GM19023 (cell line): ENCODE data around the gene MRPL42.
"Not testable (repeated sequence)": the region's sequence is repeated elsewhere in the genome, so short reads cannot be mapped to it uniquely, and the experiment has no call there.

Source experiments
- ATAC-seq: cut with Tn5 transposase; IDR thresholded peaks from one replicate; pipeline ENCODE4 v1.9.1; 2021; ENCODE audit warnings: mild to moderate bottlenecking, moderate library complexity; ENCODE audit not compliant: unreplicated experiment

Gene MRPL42

GRCh38 chr12:93467351-93468007, at the start of gene MRPL42:
Gene MRPL42, plus strand, starts transcription at chr12:93467514. Its CDS starts 1,772 bp downstream, at chr12:93469286.
- ATAC-seq, result peak; percentile 93

GRCh38 chr12:93417967-93418480, 49.3 kb upstream of the MRPL42 start:
- no peak for ATAC-seq

DNA sequence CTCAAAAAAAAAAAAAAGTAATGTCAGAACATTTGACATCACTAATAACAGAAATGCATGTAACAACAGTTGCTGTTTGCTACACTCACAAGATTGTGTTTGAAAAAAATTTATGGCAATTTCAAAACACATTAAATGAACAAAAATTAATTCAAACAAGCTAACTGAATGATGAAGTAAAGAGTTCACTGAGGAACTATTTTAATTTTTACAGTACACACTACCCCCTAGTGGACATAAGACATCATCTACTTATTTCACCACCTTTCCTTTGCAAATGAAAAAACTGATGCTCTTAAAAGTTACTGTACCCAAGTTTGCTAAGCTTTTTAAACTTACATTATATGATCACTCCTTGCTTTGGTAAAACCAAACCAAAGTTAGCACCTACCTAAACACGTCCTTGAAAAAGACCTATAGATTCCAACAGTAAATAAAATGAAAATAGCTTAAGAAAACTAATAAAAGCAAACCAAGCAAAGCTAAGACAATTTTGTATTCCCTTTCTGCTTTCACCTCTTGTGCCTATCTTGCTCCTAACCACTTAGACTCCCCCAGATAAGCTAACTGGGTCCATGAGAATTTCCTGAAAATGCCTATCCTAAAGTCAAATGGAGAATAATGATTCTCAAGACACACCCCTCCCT, 47.8 kb upstream of the MRPL42 start:
- ATAC-seq, result no peak

GRCh38 chr12:93422050-93422449, 45.3 kb upstream of the MRPL42 start:
- no peak for ATAC-seq

DNA sequence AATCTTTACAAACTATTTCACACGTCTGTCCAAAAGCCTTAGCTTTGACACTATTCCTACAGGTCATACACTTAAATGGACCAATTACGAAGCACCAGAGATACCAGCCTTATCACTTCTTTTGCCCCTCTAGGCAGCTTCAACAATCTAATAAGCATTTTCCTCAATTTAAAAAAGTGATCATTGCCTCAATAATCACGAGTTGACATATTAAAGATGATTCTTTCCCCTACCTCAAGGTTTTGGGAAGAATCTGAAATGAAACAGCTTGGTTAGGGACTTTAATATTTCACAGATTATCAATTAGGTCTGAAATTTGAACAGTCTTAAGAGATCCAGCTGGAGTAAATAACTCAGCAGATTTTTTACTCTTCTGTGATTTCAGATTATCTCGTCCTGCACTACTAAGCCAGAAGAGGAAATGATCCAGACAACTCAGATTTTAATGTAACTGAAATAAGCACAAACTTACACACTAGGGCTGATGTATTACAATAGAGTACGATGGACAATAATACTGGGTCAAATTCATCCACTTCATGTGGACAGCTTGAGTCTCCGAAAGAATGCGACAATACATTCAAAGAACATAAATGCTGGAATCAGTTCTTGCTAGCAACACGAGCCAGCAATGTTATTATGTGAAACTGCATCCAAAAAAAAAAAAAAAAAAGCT, 41.4 kb upstream of the MRPL42 start:
- no peak for ATAC-seq

GRCh38 chr12:93426412-93426805, 40.9 kb upstream of the MRPL42 start:
- no peak for ATAC-seq

DNA sequence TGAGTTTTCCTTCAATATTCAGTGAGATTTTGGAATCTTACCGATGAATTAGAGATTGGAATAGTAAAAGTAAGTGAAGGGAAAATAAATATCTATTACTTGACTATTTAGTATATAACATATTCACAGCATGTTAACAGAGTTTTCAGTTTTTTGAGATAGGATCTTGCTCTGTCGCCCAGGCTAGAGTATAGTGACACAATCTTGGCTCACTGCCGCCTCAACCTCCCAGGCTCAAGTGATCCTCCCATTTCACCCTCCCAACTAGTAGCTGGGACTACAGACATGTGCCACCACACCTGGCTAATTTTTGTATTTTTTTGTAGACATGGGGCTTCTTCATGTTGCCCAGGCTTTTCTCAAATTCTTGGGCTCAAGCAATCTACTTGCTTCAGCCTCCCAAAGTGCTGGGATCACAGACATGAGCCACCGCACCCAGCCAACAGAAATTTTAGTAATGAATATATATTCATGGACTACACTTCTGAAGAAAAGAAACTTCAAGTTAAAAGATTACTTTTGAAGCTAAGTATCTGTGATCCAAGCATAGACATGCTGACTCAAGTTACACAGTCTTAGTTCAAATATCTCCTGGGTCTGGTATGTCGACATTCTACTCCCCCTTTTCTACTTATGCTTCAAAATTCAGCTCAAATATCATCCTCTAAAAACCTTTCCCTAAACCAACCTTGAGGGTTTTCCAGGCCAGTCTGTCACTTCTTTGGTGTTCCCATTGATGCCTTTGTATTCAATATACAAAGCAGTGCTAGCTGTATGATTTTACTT, 39.3 kb upstream of the MRPL42 start:
- no peak for ATAC-seq

- no peak for ATAC-seq
These were observed 37.9 kb upstream of the MRPL42 start for GRCh38 chr12:93429448-93429847.

DNA sequence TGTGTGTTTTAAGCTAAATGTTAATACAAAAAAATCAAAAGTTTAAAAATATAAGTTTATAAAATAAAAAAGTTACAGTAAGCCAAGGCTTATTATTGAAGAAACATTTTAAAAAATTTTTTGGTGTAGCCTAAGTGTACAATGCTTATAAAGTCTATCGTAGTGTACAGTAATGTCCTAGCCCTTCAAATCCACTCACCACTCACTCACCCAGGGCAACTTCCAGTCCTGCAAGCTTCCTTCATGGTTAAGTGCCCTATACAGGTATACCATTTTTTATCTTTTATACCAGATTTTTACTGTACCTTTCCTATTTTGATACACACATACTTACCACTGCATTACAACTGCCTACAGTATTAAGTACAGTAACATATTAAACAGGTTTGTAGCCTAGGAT, 37.5 kb upstream of the MRPL42 start:
- ATAC-seq, result no peak

DNA sequence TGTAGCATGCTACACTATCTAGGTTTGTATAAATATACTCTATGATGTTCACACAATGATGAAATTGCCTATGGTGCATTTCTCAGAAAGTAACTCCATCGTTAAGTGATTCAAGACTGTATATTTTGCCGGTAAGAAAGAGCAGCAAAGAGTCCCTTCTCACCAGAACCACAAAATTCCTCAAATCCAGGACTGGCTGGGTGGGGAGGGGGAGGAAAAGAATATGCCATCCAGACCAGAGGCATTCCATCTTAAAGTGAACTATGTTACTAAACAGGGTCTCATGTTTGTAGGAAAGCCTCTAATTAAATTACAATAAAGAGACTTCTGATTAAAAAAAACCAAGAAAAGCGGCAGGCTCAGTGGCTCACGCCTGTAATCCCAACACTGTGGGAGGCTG, 37.0 kb upstream of the MRPL42 start:
- ATAC-seq, result no peak

GRCh38 chr12:93432031-93432430, 35.3 kb upstream of the MRPL42 start:
- ATAC-seq, result not testable (repeated sequence)

DNA sequence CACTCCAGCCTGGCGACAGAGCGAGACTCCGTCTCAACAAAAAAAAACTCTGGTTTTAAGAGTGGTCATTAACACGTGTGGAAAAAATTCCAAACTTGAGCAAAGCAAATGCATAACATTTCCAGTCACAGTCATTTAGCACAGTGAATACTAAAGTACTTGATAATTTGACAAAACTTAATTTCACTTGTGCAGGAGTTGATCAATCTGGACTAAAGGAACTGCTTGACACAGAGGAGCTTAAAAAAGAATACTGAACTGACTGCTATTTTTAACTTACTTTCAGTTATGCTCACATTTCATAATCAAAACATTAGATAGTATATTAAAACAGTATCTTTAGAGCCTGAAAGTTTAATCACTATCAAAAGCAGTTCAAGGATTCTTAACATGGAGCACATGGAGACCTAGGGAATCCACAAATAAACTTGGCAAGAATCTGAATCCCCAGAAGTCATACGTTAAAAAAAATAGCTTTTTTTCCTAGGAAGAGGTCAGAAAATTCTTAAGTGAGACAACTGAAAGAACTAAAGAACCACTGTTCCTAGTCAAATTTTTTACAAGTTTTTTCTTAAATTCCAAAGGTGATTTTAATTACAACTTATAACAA, 33.0 kb upstream of the MRPL42 start:
- no peak for ATAC-seq

GRCh38 chr12:93438266-93439050, 28.9 kb upstream of the MRPL42 start:
- ATAC-seq, result no peak

- ATAC-seq, result no peak
These were observed 27.1 kb upstream of the MRPL42 start for GRCh38 chr12:93440043-93440835.

DNA sequence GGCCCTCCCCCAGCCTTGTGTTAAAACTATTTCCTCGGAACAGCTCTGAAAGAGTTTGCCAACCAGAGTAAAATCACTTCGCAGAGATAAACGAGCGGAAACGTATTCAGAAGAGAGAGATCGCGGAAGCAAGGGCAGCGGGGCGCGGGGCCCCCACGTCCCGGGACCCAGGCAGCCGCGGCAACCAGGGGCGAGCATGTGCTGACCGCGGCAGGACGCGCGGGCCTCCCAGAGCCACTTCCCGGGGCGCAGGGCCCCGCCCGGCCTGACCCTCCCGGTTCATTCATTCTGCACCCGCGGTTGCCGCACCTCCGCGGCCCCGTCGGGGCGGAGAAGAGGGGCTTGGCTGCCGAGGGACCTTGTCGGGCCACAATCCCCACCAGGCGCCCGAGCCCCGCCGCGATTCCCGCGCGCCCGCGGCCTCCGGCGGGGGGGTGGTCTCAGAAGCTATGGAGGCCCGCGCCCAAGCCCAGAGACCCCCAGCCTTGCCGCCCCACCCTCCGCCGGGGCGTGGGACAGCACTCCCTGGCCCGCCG, 26.2 kb upstream of the MRPL42 start:
- ATAC-seq, result peak; percentile 8

DNA sequence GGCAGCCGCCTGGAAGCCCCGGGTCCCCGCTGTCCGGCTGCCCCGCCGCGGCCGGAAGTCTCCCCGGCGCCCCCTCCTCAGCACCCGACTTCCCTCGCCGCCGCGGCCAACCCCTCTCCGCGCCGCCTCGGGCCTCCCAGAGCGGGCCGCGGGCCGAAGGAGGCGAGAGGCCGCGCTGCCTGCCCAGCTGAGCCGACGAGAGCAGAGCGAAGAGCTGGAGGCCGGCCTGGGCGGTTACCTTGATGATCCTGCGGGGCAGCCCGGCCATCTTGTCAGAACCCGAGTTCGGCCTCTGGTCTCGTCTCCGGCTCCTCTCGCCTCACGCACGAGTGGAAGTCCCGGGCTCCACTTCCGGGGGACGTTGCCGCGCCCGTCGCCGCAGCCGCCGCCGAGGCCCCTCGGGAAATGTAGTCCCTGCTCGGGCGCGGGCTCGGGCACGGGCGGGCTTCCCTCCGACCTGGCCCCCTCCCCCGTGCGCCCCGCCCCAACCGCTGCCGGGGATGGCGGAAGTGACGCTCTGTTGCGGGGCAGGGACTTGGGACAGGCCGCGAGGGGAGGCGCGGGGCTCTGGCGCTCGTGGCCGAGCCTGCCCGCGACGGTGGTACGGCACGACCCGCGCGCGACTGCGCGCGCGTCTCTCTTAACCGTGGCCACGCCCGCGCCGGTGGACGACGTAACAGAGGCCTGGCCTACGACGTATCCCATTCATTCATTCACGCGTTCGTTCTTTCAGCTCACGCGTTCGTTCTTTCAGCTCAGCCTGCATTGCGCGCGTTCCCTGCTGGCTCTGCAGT, 25.5 kb upstream of the MRPL42 start, which contains the start of gene UBE2N:
Gene UBE2N, minus strand, starts transcription at position 331 of the 794 bp plus-strand sequence. Its CDS starts 63 bp downstream, at position 268.
- ATAC-seq, result peak; percentile 78

DNA sequence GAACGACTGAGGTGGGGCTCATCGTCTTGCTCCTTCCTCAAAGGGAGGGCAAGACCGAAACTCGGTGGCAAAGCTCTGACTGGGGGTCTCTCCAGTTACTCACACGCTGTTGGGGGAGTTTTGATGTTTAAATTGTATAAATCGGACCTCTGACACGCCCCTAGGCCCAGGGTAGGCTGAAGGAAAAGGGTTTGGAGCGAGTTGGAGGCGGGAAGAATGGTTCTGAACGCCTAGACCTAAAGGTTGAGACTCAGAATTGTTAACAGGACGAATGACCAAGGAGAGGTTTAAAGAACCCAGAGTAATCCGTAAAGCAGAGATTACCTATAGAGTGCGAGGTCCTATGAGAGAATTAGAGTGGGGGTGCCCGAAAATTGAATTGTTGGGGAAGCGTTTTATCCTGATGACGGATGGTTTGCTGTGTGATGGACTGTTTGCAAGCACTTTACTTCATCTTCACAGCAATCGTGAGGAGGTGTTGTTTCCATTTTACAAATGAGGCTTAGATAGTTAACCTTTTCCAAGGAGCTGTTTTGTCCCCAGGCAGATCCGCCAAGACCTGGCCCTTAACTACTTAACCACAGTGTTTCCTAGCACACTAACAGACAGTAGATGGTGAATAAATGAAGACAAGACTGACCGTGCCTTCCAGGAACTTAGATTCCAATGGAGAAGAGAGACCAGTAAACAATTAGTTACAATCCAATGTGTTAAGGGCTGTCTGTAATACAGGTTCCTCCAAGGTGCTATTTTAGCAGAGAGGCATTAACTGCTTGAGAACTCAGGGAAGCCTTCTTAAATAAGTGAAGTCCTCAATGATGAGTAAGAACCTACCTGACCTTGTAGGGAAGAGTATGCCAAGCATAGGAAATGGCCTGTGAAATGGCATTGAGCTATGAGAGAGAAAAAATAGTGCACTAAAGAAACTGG, 24.6 kb upstream of the MRPL42 start:
- ATAC-seq, result peak; percentile 1
